ENCODE measurements around the gene HOMER2. TPM values are rescaled to one million over a fixed set of nuclear protein-coding genes. Genes with fewer than 3 reads are reported as not detected.

The HOMER2 gene
- total RNA-seq, 2 experiments from 2014 or later, result 0.85 to 1.6 TPM

DNA sequence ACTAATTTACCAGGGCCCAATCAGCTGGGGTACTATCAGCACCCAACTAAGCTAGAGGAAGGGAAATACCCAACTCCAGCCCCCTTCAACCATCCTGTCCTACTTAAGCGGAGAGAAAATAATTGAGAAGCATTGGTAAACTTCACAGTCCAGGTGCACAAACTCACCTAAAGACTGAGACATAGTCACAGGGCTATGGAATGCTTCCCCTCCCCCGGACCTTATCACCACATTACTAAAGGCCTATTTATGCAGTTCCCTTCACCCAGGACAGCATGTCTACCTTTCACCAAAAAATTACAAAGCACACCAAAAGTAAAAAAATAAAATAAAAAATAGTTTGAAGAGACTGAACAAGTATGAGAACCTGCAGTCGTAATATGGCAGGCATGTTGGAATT lies 47.9 kb downstream of the HOMER2 start:
- Histone ChIP-seq H3K4me3 (ENCODE audit: low read length) (no peak overlapping the region), H3K36me3 (ENCODE audit: insufficient read depth, low read length) (no peaks in the 10 kb centered on the region), H3K27me3 (ENCODE audit: control insufficient read depth in 1 of 2, insufficient read depth in 2 of 2, low read length in 2 of 2) (no peaks in the 10 kb centered on the region), H3K4me1 (ENCODE audit: insufficient read depth, low read length) (no peaks in the 10 kb centered on the region), H3K9me3 (ENCODE audit: control insufficient read depth in 1 of 2, insufficient read depth in 1 of 2, low read length in 2 of 2) (peaks cover 5 to 14% of the 10 kb centered on the region in 2 experiments), H3K27ac (ENCODE audit: low read depth in 1 of 2, low read length in 2 of 2) (no peak overlapping the region)
- Mint-ChIP-seq H3K4me1 (ENCODE audit: low read depth) (no peaks in the 10 kb centered on the region), H3K4me3 (no peak overlapping the region), H3K9me3 (peaks cover 6% of the 10 kb centered on the region), H3K36me3 (ENCODE audit: low read depth) (no peaks in the 10 kb centered on the region), H3K27ac (no peak overlapping the region), H3K27me3 (peaks cover 4% of the 10 kb centered on the region)
- ChIA-PET POLR2A (no interaction called here), CTCF (no interaction called here)
- TF ChIP-seq CTCF (IDR thresholded peaks at IDR 0.05), result no peak
- ATAC-seq (ENCODE audit: poor library complexity) (no peak), DNase-seq (no peak)
- intact Hi-C loops (cut with DNase I, micrococcal nuclease), result no loop called here

DNA sequence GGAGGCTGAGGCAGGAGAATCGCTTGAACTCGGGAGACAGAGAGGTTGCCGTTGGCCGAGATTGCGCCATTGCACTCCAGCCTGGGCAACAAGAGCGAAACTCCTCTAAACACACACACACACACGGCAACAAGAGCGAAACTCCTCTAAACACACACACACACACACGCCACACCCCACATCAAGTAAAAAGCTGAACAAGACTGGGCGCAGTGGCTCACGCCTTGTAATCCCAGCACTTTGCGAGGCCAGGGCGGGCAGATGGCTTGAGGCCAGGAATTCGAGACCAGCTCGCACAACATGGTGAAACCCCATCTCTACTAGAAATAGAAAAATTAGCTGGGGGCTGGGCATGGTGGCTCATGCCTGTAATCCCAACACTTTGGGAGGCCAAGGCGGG lies 49.0 kb downstream of the HOMER2 start:
- Histone ChIP-seq H3K4me1 (ENCODE audit: insufficient read depth, low read length) (no peaks in the 10 kb centered on the region), H3K27ac (ENCODE audit: low read depth in 1 of 2, low read length in 2 of 2) (no peak overlapping the region), H3K27me3 (ENCODE audit: control insufficient read depth in 1 of 2, insufficient read depth in 2 of 2, low read length in 2 of 2) (no peaks in the 10 kb centered on the region), H3K9me3 (ENCODE audit: control insufficient read depth in 1 of 2, insufficient read depth in 1 of 2, low read length in 2 of 2) (peaks cover 5 to 7% of the 10 kb centered on the region in 2 experiments), H3K4me3 (ENCODE audit: low read length) (no peak overlapping the region), H3K36me3 (ENCODE audit: insufficient read depth, low read length) (no peaks in the 10 kb centered on the region)
- no peak for ATAC-seq (ENCODE audit: poor library complexity)
- Mint-ChIP-seq H3K36me3 (ENCODE audit: low read depth) (no peaks in the 10 kb centered on the region), H3K4me3 (no peak overlapping the region), H3K4me1 (ENCODE audit: low read depth) (no peaks in the 10 kb centered on the region), H3K27ac (no peak overlapping the region), H3K27me3 (peaks cover 4% of the 10 kb centered on the region), H3K9me3 (peaks cover 2% of the 10 kb centered on the region)
- intact Hi-C loops (cut with DNase I, micrococcal nuclease), result no loop called here
- no peak for DNase-seq
- CTCF ChIA-PET, result no interaction called here
- POLR2A ChIA-PET, result no interaction called here
- no peak for TF ChIP-seq CTCF (IDR thresholded peaks at IDR 0.05)

- intact Hi-C loops (cut with DNase I, micrococcal nuclease), result no loop called here
- Histone ChIP-seq H3K4me3 (ENCODE audit: low read length) (no peak overlapping the region), H3K4me1 (ENCODE audit: insufficient read depth, low read length) (no peaks in the 10 kb centered on the region), H3K36me3 (ENCODE audit: insufficient read depth, low read length) (no peaks in the 10 kb centered on the region), H3K9me3 (ENCODE audit: control insufficient read depth in 1 of 2, insufficient read depth in 1 of 2, low read length in 2 of 2) (no peaks in the 10 kb centered on the region), H3K27ac (ENCODE audit: low read depth in 1 of 2, low read length in 2 of 2) (no peak overlapping the region), H3K27me3 (ENCODE audit: control insufficient read depth in 1 of 2, insufficient read depth in 2 of 2, low read length in 2 of 2) (no peaks in the 10 kb centered on the region)
- TF ChIP-seq CTCF (IDR thresholded peaks at IDR 0.05), result no peak
- ATAC-seq (ENCODE audit: poor library complexity) (no peak), DNase-seq (no peak)
- Mint-ChIP-seq H3K9me3 (no peaks in the 10 kb centered on the region), H3K4me1 (ENCODE audit: low read depth) (no peaks in the 10 kb centered on the region), H3K27me3 (peaks cover 4% of the 10 kb centered on the region), H3K4me3 (no peak overlapping the region), H3K36me3 (ENCODE audit: low read depth) (no peaks in the 10 kb centered on the region), H3K27ac (no peak overlapping the region)
- ChIA-PET POLR2A (no interaction called here), CTCF (no interaction called here)
Measured at GRCh38 chr15:82901114-82901805, 51.3 kb downstream of the HOMER2 start.
